OCI-LY1 (cell line): ENCODE results near the gene MRGPRD.

Source experiments
- EZH2 ChIP-seq: fragments of 200-600 bp; sonication (generic), shearing (Covaris generic); IDR thresholded peaks from 2 replicates; pipeline ENCODE4 v1.8.0; 2017; ENCODE audit warnings: borderline replicate concordance, mixed run types, mild to moderate bottlenecking, antibody characterized with exemption, low read length, moderate library complexity, mixed read lengths
- TF ChIP-seq, protein P1 (sequence below): fragments of 200-600 bp; sonication (generic), shearing (Covaris generic); IDR thresholded peaks from 2 replicates; pipeline ENCODE4 v1.5.1; 2017; ENCODE audit warnings: mild to moderate bottlenecking, antibody characterized with exemption, low read length, moderate library complexity, mixed read lengths

DNA sequence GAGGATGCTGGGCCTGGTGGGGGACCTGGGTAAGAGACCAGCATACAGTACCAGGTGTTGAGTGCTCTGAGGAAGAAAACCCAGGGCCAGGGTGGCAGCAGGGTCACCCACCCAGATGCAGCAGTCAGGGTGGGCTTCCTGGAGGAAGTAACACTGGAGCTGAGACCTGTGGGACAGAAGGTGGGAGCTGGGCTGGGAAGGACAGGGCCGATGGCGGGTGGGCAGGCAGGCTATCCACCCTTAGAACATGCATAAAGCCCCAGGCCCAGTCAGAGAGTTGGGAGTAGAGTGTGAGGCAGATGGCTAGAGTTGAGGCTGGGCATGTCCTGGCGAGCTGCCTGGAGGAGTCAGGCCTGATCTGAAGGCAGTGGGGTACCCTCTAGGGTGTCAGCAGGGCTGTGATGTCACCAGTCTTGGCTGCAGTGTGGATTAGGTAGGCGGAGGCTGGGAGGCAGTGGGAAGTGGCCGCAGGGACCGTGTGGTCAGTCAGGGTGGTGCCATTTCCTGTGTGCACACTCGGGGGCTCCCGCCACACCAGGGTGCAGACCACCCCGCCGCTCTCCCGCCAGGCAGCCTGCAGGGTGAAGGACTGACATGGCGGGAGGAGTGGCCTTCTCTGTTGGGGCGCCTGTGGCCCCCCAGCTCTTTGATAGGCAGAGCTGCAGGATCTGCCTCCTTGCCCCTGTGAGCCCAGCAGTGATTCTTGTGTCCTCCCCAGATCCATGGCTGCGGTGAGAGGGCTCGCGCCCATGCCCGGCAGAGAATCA, 41.8 kb downstream of the MRGPRD start:
- TF ChIP-seq, protein P1, sequence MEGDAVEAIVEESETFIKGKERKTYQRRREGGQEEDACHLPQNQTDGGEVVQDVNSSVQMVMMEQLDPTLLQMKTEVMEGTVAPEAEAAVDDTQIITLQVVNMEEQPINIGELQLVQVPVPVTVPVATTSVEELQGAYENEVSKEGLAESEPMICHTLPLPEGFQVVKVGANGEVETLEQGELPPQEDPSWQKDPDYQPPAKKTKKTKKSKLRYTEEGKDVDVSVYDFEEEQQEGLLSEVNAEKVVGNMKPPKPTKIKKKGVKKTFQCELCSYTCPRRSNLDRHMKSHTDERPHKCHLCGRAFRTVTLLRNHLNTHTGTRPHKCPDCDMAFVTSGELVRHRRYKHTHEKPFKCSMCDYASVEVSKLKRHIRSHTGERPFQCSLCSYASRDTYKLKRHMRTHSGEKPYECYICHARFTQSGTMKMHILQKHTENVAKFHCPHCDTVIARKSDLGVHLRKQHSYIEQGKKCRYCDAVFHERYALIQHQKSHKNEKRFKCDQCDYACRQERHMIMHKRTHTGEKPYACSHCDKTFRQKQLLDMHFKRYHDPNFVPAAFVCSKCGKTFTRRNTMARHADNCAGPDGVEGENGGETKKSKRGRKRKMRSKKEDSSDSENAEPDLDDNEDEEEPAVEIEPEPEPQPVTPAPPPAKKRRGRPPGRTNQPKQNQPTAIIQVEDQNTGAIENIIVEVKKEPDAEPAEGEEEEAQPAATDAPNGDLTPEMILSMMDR, result no peak
- no peak for TF ChIP-seq EZH2
